Activated gamma-delta T cell treated with anti-CD3 and anti-CD28 coated beads, Interleukin-2, amount 50 U/mL, for 16 hours (primary cell): ENCODE data around the gene PSAP.

ENCODE experiments used
- DNase-seq: peaks from one replicate; pipeline ENCODE4 v3.0.0-alpha.2; 2020; ENCODE audit warnings: low read depth

PSAP gene

DNA sequence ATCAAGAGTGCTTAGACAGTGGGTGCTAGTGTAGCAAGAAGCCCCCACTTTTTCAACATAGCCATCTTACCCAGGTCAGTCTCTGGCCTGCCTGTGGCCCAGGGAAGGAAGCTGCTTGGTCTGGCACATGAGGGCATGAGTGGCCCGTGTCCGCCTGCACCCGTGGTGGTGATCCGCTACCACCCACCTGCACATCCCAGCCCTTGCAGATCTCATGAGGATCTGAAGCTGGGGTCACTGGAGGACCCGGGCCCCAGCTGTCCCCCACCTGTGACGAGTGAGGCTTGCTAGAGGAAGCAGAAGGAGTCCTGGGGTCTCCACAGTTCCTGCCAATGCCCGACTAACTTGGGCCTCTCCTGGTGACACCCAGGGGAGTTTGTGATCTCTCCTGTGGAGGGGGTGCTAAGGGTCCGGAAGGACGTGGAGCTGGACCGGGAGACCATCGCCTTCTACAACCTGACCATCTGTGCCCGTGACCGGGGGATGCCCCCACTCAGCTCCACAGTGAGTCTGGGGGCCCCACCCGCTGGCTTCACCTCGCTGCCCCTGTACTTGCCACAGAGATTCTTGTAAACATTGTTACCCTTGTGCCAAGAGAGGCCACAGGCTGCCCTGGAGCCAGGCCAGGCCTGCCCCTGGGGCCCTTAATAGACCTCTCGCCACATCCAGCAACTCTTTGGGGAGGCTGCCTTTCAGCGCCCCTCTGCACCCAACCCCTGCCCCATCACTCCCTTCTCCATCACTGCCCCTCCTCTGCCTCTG is 67.0 kb downstream of the PSAP start:
- no peak for DNase-seq

DNA sequence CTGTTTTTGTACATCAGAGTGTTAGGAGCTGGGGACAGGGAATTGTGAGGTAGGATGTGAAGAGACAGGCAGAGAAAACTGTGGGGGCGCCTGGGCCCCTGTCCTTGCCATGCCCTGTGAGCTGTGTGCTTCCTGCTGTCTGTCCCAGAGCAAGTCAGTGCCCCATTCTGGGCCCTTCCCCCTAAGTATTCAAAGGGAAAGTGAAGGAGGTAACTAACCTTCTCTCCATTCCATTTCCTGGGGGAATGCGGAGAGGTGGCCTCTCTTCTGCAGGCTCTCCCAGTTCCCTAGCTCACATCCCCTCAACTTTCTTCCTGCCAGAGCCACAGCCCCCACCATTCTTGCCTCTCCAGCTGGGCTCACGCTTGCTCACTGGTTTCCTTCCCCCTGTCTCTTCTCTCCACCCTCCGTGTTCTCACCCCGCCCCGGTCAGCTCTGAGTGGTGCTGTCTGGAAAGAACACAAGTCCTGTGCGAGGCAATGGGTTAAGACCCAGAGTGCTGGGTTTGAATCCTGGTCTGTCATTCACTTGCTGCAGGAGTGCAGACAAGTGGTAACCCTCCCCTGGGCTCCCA is 68.0 kb downstream of the PSAP start:
- no peak for DNase-seq

DNA sequence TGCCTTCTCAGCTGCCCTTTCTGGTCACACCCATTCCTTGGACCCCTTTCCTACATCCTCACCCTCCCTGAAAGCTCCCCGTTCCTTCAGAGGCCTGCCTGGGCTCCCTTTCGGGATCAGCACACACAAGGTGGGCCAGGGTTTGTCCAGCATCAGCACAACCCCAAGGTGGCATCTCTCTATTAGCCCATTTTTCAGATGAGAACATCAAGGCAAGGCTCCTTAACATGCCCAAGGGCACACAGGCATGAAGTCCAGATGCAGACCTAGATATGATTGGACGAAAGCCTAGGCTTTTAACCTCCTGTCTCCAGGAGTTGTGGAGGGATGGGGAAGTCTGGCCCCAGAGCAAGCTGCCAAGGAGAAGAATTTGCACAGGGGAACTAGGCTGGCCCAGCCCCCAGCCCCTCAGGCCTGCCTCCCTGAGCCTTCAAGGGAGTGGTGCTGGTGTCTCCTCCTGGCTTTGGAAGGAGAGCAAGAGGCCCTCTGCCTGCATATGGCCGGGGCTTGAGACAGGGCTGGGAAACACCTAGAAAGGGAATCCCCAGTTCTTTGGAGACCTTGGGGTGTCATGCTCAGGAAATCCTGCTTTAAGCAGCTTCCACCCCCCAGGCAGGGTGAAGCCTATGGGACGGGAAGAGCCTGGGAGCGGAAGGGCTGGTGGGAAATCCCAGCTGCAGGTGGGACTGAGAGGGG is 68.7 kb downstream of the PSAP start:
- DNase-seq: no peak

DNA sequence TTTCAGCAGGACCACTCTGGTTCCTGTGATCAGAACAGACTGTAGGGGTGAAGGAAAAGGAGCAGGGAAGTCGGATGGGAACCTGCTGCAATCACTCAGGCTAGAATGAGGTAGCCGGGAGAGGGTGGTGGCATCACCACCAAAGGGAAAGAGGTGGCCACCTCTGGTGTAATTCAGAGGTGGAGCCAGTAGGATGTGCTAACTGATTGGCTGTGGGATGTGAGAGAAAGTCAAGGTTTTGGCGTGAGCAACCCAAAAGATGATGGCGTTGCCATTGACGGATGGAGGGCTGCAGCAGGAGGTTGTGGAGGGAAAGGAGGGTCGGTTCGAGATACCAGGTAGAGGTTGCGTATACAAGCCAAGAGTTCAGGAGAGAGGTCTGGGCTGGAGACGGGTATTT is 70.3 kb downstream of the PSAP start:
- no peak for DNase-seq

DNA sequence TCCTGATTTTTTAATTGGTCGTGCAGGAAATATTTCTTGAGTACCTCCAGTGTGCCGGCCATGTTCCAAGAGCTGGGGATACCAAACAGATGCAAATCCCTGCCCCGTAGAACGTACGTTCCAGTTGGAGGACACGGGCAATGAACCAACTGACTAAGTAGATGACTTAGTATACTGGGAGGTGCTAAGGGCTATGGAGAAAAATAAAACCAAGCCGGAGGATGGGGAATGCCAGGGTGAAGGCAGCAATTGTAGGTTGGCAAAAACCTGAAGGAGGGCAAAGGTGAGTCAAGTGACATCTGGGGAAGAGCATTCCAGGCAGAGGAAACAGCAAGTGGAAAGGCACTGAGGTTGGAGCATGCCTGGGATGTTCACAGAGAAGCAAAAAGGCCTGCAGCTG is 70.9 kb downstream of the PSAP start:
- no peak for DNase-seq

DNA sequence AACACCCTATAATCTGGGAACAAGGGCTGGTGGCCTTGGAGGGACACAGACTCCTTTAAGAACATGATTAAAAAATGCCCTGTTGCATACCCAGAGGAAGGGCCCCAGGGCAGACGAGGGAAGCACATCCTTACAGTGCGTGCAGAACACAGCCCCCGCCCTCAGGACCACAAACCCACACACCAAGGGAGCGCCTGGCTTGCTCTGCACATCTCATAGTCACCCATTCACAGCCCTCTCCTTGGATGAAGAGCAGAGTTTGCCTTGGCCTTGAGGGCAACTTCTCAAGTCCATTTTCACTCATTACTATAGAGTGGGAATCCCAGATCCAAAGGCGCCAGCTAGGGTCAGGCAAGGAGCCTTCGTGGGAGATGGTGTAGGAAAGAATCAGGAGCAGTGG is 71.4 kb downstream of the PSAP start:
- no peak for DNase-seq

DNA sequence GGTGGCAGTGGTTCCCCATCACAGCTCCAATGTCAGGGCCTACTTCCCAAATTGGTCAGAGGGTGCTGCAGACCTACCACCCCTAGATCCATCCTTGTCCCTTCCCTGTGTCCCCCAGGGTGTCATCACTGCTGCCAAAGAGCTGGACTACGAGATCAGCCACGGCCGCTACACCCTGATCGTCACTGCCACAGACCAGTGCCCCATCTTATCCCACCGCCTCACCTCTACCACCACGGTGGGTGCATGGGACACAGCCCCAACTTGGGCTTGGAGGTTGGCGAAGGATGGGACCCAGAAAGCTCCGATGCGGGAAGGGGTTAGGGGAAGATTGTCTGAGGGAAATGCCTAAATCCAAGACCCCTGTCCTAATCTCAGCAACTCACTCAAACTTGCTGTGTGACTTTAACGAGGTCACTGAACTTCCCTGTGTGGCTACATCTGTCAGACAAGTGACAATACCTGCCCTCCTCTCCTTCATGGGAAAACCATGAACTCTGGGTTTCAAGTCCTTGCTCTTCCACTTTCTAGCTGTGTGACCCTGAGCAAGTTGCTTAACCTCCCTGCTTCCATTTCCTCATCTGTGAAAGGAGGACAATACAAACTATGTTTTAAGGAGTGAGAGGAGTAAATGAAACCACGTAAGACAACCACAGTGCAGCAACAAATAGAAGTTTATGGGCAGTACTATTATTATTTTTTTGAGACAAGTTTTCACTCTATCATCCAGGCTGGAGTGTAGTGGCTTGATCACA is 72.8 kb downstream of the PSAP start:
- no peak for DNase-seq

DNA sequence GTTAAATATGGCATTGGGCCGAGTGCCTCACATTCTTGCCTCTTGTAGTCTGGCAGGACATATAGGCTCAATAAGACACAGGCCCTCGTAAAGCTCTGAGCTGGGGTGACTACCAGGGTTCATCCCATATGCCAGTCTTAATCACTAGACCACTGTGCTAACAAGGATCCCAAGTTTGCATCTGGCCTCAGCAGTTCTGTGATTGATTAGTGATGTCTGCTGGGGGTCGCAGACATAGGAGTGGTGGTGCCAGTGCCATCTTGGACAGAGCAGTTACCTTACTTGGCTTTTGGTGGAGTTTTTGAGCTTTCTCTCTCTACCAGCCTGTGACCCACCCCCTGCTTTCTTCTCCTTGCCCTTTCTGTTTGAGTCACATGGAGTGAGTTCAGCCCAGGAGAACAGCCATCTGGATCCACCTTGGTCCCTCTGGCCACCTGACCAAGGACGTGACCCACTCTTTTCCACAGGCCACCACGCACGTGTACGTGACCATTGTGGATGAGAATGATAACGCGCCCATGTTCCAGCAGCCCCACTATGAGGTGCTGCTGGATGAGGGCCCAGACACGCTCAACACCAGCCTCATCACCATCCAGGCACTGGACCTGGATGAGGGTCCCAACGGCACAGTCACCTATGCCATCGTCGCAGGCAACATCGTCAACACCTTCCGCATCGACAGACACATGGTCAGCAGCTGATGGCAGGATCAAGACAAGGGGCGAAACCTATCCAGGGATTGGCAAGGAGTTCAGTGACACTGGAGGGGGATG is 73.7 kb downstream of the PSAP start:
- no peak for DNase-seq

DNA sequence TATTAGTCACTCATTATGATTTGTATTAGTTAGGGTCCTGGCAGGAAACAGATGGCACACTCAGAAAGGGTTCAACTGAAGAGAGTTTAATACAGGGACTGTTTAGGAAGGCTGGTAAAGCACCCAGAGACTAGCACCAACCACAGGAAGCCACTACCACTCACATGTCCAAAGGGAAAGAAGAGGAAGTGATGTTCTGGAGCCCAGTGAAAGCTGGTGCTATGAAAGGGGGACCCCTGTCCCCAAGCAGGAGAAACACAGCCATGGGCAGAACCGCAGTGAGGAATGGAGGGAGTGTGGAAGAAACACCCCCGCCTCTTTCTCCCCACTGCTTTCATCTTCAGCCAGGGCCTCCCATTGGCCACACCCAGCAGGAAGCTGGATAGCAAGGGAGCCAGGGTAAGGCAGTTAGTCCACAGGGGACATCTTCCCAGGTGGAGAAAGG is 74.5 kb downstream of the PSAP start:
- no peak for DNase-seq

DNA sequence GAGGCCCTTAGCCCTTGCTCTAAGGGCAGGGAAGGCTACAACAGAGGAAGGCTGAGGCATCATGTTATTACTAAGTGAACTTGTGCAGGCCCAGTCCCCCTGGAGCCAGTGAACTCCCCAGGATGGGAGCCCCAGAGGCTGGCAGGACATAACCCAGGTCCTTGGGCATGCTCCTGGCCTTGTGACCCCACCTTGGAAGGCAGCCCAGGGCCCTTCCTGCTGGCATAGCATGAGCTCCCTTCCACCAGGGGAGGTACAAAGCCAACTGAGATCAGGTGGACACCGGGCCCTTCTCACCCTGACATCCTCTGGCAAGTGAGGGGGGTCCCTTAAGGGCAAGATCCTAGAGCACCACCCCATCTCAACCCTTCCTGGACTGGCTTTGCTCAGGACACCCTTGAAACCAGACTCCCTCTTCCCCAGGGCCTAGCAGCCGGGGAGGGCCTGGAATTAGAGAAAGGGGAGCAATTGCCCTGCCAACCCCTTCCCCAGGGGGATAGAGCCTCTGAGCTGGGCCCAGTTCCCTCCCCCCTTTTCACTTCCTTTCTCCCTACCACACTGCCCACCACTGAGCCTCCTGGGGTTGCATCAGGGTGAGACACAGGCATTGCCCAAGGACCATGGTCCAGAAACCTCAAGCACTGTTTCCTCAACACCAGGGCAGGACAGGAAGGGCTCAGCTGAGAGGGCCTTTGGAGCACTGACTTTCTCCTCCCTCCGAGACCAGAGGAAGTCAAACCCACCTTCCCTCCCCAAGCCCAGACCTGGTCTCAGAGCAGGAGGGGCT is 75.9 kb downstream of the PSAP start:
- DNase-seq: no peak

DNA sequence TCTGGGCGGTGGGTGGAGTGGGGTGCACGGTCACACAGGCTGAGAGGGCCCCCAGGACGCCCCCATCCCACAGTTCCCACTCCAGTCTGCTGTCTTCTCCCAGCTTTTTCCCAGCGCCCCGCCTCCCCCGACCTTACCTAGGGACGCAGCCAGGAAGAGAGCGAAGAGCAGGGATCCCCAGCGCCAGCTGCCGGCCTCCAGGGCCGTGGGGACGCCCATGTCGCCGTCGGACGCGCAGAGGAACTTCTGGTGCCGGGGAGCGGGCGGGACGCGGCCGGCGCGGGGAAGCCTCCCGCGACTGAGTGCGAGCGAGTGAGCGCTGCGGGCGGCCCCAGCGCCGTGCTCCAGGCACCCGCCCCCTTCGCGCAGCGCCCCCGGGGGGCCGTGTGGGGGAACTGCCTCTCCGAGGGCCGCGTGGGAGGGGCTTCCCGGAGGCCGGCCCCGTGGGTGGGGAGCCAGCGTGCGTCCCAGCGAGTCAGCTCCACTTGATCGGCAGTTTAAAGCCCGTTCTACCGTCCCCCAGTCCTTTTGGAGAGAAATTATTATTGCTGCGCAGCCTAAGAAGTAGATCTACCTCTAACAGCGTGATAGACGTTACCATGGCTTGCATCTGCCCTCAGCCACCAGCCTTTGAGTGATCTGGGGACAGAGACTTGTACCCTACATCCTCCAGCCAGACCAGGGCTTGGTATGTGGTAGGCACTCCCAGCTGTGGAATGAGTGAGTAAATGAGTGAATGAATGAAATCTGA is 77.7 kb downstream of the PSAP start, which contains the start of gene VSIR:
Gene VSIR (minus strand): TSS at position 300 of the 751 bp plus-strand sequence. CDS start 81 bp downstream, at position 219.
- DNase-seq: peak; percentile 90

DNA sequence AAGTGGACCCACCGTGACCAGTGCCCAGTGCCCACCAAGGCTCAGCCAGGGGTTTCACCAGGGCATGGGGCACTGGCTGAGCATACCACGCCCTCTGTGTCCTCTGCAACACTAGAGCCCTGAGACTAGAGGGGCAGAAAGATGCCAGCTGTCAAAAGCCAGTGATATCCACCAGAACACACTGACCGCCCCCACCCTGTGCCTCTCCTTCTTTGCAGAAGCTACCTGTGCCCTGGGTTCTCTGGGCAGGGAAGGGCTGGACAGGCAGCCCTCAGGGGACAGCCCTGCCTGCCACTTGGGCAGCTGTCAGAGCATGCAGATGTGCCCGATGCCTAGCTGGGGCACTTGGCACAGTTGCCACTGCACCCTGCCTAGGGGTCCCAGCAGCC is 78.2 kb downstream of the PSAP start:
- DNase-seq: no peak

DNA sequence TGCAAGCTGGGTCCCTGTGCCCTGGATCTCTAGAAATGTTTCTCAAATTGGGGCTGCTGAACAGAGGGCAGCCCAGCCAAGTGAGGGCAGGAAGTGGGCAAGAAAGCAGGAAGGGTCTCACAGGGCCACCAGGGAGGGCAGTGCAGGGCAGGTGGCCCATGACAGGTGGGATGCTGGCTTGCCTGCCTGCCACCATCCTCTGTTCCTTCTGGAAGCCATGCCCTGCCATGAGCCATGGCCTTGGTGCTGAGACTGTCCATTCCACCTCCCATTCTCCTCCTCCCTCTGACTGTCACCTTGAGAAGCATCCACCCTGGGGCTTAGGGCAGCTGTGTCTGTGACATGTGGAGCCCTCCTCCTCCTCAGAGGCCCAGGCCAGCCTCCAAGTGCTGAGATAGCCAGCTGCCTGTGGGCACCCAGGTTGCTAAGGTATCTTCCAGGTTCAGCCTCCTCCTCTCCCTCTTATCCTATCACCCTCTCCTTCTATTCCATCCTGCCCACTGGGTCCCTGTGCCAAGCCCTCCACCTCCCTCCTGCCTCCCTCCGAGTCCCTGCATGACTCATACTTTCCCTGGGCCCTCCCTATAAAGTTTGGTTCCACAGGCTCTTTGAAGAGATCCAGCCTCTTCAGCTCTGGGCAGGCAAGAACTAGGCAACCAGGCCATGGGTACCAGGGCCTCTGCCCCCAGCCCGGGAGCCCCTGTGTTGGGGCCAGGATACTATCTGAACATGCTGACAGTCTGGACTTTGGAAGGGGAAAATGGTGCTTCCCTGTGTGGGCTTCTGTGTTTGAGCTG is 79.0 kb downstream of the PSAP start:
- no peak for DNase-seq

DNA sequence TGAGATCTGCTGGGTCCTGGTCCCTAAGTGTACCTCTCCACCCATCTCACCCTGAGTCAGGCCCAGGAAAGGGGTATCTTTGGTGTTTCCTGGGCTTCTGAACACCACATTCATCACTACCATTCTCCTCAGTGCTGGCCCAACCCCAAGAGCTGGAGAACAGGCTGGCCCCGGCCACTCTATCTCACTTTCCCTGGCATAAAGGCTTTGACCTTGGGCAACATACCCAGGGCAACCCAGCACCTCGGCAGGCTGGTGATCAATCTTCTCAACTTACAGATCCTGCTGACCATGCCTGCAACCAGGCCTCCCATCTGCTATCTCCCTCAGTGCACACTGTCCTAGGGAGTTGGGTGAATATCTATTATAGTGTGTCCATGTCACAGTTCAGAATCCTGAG is 79.8 kb downstream of the PSAP start:
- DNase-seq: no peak

DNA sequence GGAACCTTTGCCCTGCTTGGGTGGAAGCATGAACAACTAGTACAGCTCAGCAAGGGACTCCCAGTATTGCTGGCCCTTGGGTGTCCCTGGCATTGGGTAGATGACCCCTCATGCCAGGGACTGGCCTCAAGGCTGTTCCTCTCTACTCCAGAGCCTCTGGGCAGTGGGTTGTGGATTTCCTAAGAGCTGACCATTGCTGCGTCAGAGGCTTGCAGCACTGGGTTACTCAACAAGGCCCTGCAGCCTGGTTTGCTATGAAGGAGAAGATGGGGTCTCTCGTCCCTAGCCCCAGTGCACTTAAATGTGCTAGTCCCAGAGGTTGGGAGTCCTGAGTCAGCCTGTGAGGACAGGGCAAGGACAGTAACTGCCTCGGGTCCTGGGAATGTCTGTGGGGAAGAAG is 80.3 kb downstream of the PSAP start:
- DNase-seq: no peak

DNA sequence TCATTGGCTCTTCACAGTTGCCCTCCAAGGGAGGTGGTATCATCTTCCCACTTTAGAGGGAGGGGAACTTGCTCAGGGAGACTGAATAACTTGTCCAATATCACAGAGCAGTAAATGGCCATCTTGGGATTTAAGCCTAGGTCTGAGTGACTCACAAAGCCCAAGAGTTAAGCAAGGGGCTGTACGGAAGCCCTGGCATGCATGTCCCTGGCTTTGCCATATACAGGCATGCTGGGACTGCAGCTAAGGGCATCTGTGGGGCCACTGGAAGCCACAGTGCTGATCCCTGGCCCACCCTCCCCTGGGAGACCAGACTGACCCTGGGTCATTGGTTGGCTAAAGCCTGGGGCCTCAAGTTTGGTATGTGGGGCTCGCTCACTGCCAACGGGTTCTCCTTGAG is 80.8 kb downstream of the PSAP start:
- no peak for DNase-seq

DNA sequence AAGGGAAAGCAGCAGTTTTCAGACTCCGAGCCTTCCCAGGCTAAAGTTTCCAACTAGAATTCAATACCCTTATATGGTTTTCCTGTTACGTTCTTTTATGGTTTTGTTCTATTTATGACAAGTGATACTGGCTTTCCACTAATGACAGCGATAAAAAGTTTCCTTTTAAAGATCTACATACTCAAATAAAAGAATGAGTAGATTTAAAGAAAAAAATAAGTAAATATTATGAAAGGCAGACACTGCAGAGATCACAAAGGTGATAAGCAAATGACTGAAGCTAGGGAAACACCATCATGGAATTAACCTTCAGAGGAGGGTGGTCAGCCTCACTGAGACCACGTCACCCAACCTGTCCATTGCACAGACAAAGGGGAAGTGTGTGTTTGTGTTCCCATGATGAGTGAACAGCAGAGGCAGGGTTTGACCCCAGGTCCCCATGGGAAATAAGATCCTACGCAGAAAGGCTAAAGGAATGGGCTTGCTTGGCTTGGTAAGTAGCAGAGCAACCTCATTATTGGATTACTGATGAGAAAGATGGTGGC is 81.7 kb downstream of the PSAP start:
- DNase-seq: no peak

DNA sequence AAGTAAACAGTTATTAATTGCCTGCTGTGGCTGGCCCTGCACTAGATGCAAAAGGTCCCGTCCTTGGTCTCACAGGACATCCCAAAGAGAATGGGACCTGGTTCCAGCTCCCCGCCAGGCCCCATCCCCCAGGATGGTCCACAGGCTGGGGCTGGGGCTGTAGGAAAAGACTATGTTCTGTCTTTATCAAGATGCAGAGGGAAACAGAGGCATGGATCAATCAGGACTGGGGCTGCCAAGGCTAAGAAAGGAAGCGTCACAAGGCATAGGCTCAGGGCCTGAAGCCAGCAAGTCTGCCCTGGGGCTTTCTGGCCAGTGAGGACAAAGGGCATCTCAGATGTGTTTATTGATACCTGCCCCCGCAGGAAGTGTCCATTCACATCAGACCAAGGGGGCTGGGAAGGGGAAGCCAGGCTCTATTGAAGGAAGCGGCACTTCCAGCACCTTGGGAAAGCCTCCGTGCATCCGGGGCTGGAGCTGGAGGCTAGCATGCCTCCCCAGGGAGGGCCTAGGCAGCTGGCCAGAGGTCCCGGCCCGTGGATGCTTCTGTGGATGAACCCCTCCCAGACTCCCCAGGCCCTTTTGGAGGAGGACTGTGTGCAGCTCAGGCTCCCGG is 83.5 kb downstream of the PSAP start:
- no peak for DNase-seq
